HepG2 (cell line): ENCODE data around the gene IQCH.

Experiments
- RFX5 ChIP-seq: IDR thresholded peaks from 2 replicates; pipeline ENCODE4 v1.6.1; 2011; ENCODE audit warnings: low read depth, low read length, improper control_type of control experiment
- TCF12 ChIP-seq, 2 experiments: fragments of 450-650 bp in 1 of 2; sonication (generic) in 1 of 2; formaldehyde crosslinking in 1 of 2; IDR thresholded peaks; 2 replicates each; pipeline versions ENCODE4 v1.6.1 to v1.8.0; 2017 to 2022; ENCODE audit warnings: antibody characterized with exemption in 1 of 2, mild to moderate bottlenecking in 1 of 2, missing genetic modification reagents in 1 of 2, moderate library complexity in 1 of 2

- TF ChIP-seq RFX5 (no peak), TCF12 (IDR thresholded peaks at IDR 0.05) (no peak), TCF12 (CRISPR knock-in tag; IDR thresholded peaks at IDR 0.05) (no peak)
Measured at GRCh38 chr15:67479781-67480505, 225.4 kb downstream of the IQCH start.
